B cell (primary cell): ENCODE data around the gene RASGEF1B. TPM values are rescaled to one million over a fixed set of nuclear protein-coding genes. Genes with fewer than 3 reads are reported as not detected.

ENCODE experiments used
- ATAC-seq: fragments of 200-7000 bp; cut with Tn5 transposase; one replicate; pipeline ENCODE4 v1.10.0; 2021; ENCODE audit warnings: low read depth, mild to moderate bottlenecking, moderate number of reproducible peaks, moderate library complexity
- CTCF ChIA-PET: fragments of 350-600 bp; sonication (Branson Sonifier 250); formaldehyde crosslinking; loops from one replicate; lab custom pipeline; 2021; ENCODE audit warnings: antibody characterized with exemption, inconsistent platforms; lab: Charles Lee
- POLR2A ChIA-PET: fragments of 350-600 bp; sonication (Branson Sonifier 250); formaldehyde crosslinking; loops from one replicate; lab custom pipeline; 2021; ENCODE audit warnings: antibody characterized with exemption; lab: Charles Lee
- DNase-seq: peaks from one replicate; pipeline ENCODE4 v3.0.0; 2013
- H2AFZ ChIP-seq: 2 replicates; pipeline ENCODE4 v1.6.1; 2012; ENCODE audit warnings: mild to moderate bottlenecking, low read depth, low read length; ENCODE audit not compliant: insufficient read depth, poor library complexity, severe bottlenecking
- H3K27ac ChIP-seq, 2 donors: 1 replicate in 1 of 2; 2 replicates in 1 of 2; pipeline ENCODE4 v1.5.1; 2012 to 2013; ENCODE audit warnings: low read length in 2 of 2, mild to moderate bottlenecking in 2 of 2, moderate library complexity in 1 of 2
- H3K27me3 ChIP-seq, 4 experiments: fragments of 200-600 bp in 1 of 4; sonication (generic) in 1 of 4; replicated peaks in 1 of 4; 1 replicate in 2 of 4; 2 replicates in 2 of 4; pipeline versions ENCODE4 v1.6.1 to v1.7.0; 2013 to 2016; ENCODE audit warnings: low read length in 3 of 4, mild to moderate bottlenecking in 2 of 4, mixed read lengths in 1 of 4, moderate library complexity in 1 of 4; ENCODE audit not compliant: insufficient read depth in 4 of 4, control insufficient read depth in 3 of 4; ENCODE audit errors: control extremely low read depth in 1 of 4
- H3K36me3 ChIP-seq, 2 experiments: replicated peaks in 1 of 2; 1 replicate in 1 of 2; 2 replicates in 1 of 2; pipeline versions ENCODE4 v1.6.1 to v1.7.1; 2013; ENCODE audit warnings: low read length in 1 of 2; ENCODE audit not compliant: insufficient read depth in 2 of 2, control insufficient read depth in 1 of 2; ENCODE audit errors: control extremely low read depth in 1 of 2, extremely low read depth in 1 of 2
- H3K4me1 ChIP-seq, 2 donors: fragments of 200-600 bp in 1 of 2; sonication (generic) in 1 of 2; 1 replicate in 1 of 2; 2 replicates in 1 of 2; pipeline versions ENCODE4 v1.5.1 to v1.6.1; 2013 to 2017; ENCODE audit warnings: low read length in 2 of 2; ENCODE audit not compliant: control insufficient read depth in 2 of 2, insufficient read depth in 2 of 2
- H3K4me2 ChIP-seq: replicated peaks from 2 replicates; pipeline ENCODE3; 2012; ENCODE audit warnings: mild to moderate bottlenecking, low read depth, low read length; ENCODE audit not compliant: poor library complexity, severe bottlenecking
- H3K4me3 ChIP-seq, 5 experiments: fragments of 200-600 bp in 1 of 5; sonication (generic) in 1 of 5; 1 replicate in 3 of 5; 2 replicates in 2 of 5; pipeline versions ENCODE4 v1.5.1 to v1.7.0; 2011 to 2016; ENCODE audit warnings: low read length in 4 of 5, mild to moderate bottlenecking in 4 of 5, low read depth in 2 of 5, control low read depth in 1 of 5, moderate library complexity in 1 of 5; ENCODE audit not compliant: insufficient read depth in 1 of 5; ENCODE audit errors: control extremely low read depth in 1 of 5, extremely low read depth in 1 of 5
- H3K79me2 ChIP-seq: fragments of 200-600 bp; sonication (generic); one replicate; pipeline ENCODE4 v1.6.0; 2016; ENCODE audit warnings: low read length; ENCODE audit not compliant: control insufficient read depth, insufficient read depth
- H3K9ac ChIP-seq: fragments of 200-600 bp; sonication (generic); 2 replicates; pipeline ENCODE4 v1.6.1; 2017; ENCODE audit warnings: mild to moderate bottlenecking, low read length, moderate library complexity
- H3K9me3 ChIP-seq, 3 donors: one replicate each; pipeline versions ENCODE4 v1.6.1 to v1.7.1; 2013; ENCODE audit warnings: low read length in 2 of 3; ENCODE audit not compliant: control insufficient read depth in 2 of 3, insufficient read depth in 1 of 3; ENCODE audit errors: control extremely low read depth in 1 of 3
- H4K20me1 ChIP-seq: 2 replicates; pipeline ENCODE4 v1.6.0; 2012; ENCODE audit warnings: mild to moderate bottlenecking, low read length; ENCODE audit not compliant: insufficient read depth, control insufficient read depth, poor library complexity, severe bottlenecking
- H3K27ac Mint-ChIP-seq: one replicate; pipeline ENCODE4 v1.8.0; 2021; ENCODE audit warnings: mixed read lengths
- H3K27me3 Mint-ChIP-seq: one replicate; pipeline ENCODE4 v1.8.0; 2021; ENCODE audit warnings: mixed read lengths
- H3K4me1 Mint-ChIP-seq: one replicate; pipeline ENCODE4 v1.8.0; 2021; ENCODE audit warnings: mixed read lengths
- H3K4me3 Mint-ChIP-seq: one replicate; pipeline ENCODE4 v1.8.0; 2021; ENCODE audit warnings: mixed read lengths
- H3K9me3 Mint-ChIP-seq: one replicate; pipeline ENCODE4 v1.8.0; 2022; ENCODE audit warnings: mixed read lengths; ENCODE audit not compliant: insufficient read depth
- EZH2 ChIP-seq: IDR thresholded peaks from 2 replicates; pipeline ENCODE4 v1.6.1; 2012; ENCODE audit warnings: borderline replicate concordance, low read depth, mild to moderate bottlenecking, moderate library complexity, low read length; ENCODE audit not compliant: insufficient read depth, poor library complexity, severe bottlenecking
- WGBS: methylation state at CpG from one replicate; pipeline ENCODE4 v1.1.5; 2013; ENCODE audit warnings: missing lambda C conversion rate; ENCODE audit not compliant: insufficient coverage; 5-methylcytosine and 5-hydroxymethylcytosine counted together
- intact Hi-C: fragments of 100-400 bp; cut with micrococcal nuclease; formaldehyde crosslinking; loops from one replicate; pipeline ENCODE4 v1.10.0; 2022
- polyA plus RNA-seq: library from polyadenylated mRNA; depleted of rRNA; stranded (reverse); fragments of >200 nt; gene quantifications from 2 replicates; pipeline ENCODE4 v1.2.3, GENCODE V29; 2012
- total RNA-seq, 2 donors: library from RNA; stranded (reverse); fragments of 120-200 nt in 1 of 2; gene quantifications; 1 replicate in 1 of 2; 2 replicates in 1 of 2; pipeline versions ENCODE4 v1.2.3 to v1.2.4, GENCODE V29; 2013 to 2022
- TF ChIP-seq, protein P1 (sequence below): fragments of 200-600 bp; IDR thresholded peaks from one replicate; pipeline ENCODE4 v1.8.0; 2022; ENCODE audit warnings: antibody characterized with exemption, mild to moderate bottlenecking

Gene RASGEF1B
- total and polyA plus RNA-seq, 2 donors (not counting 1 experiment from before 2014, with no cell fraction given), result 20.4 to 130 TPM

- H3K9ac ChIP-seq, result no peak overlapping the region
- intact Hi-C loops, result no loop called here
- Mint-ChIP-seq H3K4me3 (no peak overlapping the region), H3K4me1 (peaks cover 5% of the 10 kb centered on the region), H3K27me3 (no peaks in the 10 kb centered on the region), H3K9me3 (no peaks in the 10 kb centered on the region), H3K27ac (no peak overlapping the region)
- H2AFZ ChIP-seq, result no peak overlapping the region
- no peaks in the 10 kb centered on the region for H3K9me3 ChIP-seq
- DNase-seq (no peak), ATAC-seq (no peak)
- H3K79me2 ChIP-seq, result peaks cover 16% of the 10 kb centered on the region
- H4K20me1 ChIP-seq, result peaks cover 6% of the 10 kb centered on the region
- no peak overlapping the region for H3K4me2 ChIP-seq
- TF ChIP-seq EZH2, result no peak
- TF ChIP-seq, protein P1, sequence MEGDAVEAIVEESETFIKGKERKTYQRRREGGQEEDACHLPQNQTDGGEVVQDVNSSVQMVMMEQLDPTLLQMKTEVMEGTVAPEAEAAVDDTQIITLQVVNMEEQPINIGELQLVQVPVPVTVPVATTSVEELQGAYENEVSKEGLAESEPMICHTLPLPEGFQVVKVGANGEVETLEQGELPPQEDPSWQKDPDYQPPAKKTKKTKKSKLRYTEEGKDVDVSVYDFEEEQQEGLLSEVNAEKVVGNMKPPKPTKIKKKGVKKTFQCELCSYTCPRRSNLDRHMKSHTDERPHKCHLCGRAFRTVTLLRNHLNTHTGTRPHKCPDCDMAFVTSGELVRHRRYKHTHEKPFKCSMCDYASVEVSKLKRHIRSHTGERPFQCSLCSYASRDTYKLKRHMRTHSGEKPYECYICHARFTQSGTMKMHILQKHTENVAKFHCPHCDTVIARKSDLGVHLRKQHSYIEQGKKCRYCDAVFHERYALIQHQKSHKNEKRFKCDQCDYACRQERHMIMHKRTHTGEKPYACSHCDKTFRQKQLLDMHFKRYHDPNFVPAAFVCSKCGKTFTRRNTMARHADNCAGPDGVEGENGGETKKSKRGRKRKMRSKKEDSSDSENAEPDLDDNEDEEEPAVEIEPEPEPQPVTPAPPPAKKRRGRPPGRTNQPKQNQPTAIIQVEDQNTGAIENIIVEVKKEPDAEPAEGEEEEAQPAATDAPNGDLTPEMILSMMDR, result no peak
- ChIA-PET POLR2A (no interaction called here), CTCF (no interaction called here)
- WGBS, result no CpG with 5 or more reads among the region's 1 CpG
- H3K27ac ChIP-seq, result no peak overlapping the region
- H3K36me3 ChIP-seq, result peaks cover 37 to 95% of the 10 kb centered on the region in 2 experiments
- H3K4me3 ChIP-seq, result no peak overlapping the region
- H3K27me3 ChIP-seq, result no peaks in the 10 kb centered on the region
- no peaks in the 10 kb centered on the region for H3K4me1 ChIP-seq
Measured at GRCh38 chr4:81446634-81447033, 25.1 kb downstream of the RASGEF1B start.

GRCh38 chr4:81445196-81445595, 26.5 kb downstream of the RASGEF1B start:
- H3K27ac ChIP-seq, result no peak overlapping the region
- Mint-ChIP-seq H3K27ac (no peak overlapping the region), H3K4me1 (no peaks in the 10 kb centered on the region), H3K4me3 (no peak overlapping the region), H3K27me3 (no peaks in the 10 kb centered on the region), H3K9me3 (no peaks in the 10 kb centered on the region)
- intact Hi-C loops, result loop anchor here (2.0 kb wide), 1 partner anchor 14 kb away; no protein-coding TSS in a partner anchor
- H3K4me2 ChIP-seq, result no peak overlapping the region
- no peak overlapping the region for H3K9ac ChIP-seq
- ChIA-PET CTCF (interaction anchor here (1.2 to 3.9 kb wide), 3 partner anchors 22 to 406 kb away, joined by 3 to 14 read pairs (median 8); no protein-coding TSS in a partner anchor), POLR2A (interaction anchor here (0.5 kb wide), 1 partner anchor 127 kb away, joined by 3 read pairs; no protein-coding TSS in a partner anchor)
- 100% methylated on average over 3 of the region's 5 CpGs for WGBS
- peaks cover 38 to 95% of the 10 kb centered on the region in 2 experiments for H3K36me3 ChIP-seq
- H3K79me2 ChIP-seq, result peaks cover 11% of the 10 kb centered on the region
- H4K20me1 ChIP-seq, result no peaks in the 10 kb centered on the region
- TF ChIP-seq, protein P1, result no peak
- TF ChIP-seq EZH2, result no peak
- H3K4me1 ChIP-seq, result no peaks in the 10 kb centered on the region
- no peaks in the 10 kb centered on the region for H3K27me3 ChIP-seq
- H3K9me3 ChIP-seq, result no peaks in the 10 kb centered on the region
- no peak for ATAC-seq
- no peak overlapping the region for H2AFZ ChIP-seq
- no peak overlapping the region for H3K4me3 ChIP-seq
- DNase-seq, result no peak
